GM19467 (cell line): Measurements from ENCODE around the gene RAP1GAP.

ENCODE experiments used
- ATAC-seq: cut with Tn5 transposase; IDR thresholded peaks from one replicate; pipeline ENCODE4 v1.9.1; 2021; ENCODE audit warnings: mild to moderate bottlenecking, moderate library complexity; ENCODE audit not compliant: unreplicated experiment

The RAP1GAP gene

DNA sequence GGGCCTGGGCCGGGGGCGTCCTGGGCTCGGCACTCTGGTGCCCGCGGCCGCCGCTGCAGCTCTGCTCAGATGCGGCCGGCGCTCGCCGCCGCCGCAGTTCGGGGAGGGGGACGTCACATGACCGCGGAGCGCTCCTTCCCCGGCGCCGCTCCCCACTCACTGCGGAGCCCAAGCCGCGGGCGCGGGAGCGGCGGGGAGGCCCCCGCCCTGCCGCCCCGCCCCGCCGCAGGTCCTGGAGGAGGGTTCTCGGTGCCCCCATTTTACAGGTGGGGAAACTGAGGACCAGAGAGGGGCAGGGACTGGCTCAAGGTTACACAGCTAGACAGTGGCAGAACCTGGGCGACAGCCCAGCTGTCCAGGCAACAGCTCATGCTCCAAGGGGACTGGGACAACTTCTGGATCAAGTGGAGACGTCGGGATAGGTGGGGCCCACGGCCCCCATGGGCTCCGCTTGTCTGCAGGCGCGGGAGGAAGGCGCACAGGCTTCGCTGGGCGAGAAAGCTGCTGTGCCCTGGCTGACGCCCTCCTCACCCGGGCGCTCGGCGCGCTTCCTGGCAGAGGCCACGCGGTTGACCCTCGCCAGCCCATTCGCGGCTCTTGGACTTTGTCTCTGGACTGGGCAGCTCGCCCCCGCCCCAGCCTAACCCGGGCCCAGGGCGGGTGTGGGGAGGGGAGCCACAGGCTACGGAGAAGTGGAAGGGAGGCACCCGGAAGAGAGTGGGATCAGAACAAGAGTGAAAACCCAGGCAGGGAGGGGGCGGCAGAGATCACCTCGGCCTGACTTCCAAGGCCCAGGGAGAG lies at the start of gene RAP1GAP:
Gene RAP1GAP, minus strand, starts transcription at position 100 of the 801 bp plus-strand sequence. CDS start 49,325 bp downstream, outside the sequence.
- ATAC-seq: no peak

DNA sequence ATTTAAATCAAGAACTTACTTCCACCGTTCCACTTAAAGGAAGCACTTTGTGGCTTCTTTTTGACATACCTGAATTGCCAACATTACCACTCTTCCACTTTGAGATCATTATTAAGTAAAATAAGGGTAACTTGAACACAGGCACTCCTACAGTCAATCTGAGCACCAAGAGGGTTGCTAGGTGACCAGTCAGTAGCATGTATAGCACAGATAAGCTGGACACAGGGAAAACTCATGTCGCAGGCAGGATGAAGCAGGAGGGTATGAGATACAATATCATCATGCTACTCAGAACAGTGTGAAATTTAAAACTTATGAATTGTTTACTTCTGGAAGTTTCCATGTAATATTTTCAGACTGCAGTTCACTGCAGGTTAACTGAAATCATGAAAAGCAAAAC lies 47.0 kb upstream of the RAP1GAP start:
- ATAC-seq: no peak

DNA sequence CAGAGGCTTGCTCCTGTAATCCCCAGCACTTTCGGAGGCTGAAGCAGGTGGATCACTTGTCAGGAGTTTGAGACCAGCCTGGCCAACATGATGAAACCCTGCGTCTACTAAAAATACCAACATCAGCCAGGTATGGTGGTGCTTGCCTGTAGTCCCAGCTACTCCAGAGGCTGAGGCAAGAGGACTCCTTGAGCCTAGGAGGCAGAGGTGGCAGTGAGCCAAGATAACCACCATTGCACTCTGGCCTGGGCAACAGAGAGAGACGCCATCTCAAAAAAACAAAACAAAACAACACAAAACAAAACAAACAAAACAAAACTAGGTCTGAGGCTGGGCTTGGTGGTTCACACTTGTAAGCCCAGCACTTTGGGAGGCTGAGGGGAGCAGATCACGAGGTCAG lies 38.7 kb upstream of the RAP1GAP start:
- ATAC-seq: no peak

DNA sequence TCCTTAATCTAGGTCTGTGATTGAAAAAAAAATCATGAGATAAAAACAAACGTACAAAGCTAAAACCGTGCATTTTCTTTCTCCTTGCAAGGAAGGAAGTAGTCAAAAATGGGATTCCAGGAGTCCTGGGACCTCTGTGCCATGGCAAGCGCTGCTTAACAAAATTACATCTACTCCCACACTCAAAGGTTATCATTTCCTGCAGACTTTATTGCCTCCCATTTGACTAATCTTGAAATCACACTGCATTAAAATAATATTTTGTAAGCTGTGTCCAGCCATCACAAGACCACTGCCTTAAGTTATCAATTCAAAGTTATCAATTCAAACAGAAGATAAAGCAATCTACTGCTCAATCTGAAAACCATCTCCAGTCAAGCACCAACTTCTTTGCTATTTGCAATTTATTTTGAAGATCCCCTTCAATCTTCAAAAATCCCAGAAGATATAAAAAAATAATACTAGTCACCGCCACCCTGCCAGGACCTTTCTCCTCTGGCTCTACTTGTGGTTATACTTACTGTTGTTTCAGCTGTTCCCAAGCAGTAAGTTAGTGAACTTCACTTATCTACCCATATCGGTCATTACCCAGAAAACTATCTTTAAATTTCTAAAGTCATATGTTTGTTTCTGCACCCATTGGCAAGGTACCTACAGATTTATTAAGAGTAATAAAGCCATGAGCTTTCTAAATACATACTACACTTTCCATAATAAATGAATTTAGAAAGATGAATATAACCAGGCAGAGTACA lies 38.1 kb upstream of the RAP1GAP start:
- ATAC-seq: no peak

DNA sequence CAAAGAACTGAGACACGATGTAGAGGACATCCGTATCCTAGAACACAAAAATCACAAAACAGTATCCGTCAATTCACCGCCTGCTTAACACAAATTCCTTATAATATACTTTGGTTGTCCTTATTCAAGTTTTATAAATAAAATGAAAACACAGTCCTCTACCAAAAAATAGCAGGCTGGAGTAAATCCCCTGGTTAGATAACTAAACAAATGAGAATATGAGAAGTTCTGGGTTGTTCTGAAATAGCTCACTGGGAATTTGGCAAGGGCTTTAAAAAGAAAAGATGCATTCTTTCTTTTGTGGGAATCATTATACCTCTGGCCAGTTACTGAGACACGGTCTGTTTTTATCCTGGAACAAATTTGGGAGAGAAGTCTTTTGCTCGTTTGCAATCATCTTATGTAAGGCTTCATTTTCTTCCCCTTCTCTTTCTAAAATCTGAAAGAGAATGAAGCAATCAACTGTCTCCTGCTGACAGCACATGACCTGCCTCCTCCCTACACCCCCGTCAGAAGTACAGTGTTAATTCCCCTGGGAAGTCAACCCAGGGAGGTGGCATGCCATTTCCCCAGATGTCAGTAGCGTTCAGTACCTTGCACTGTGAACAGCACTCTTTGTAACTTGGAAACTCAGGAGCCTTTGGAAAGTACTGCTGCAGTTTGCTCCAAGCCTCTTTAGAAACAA lies 37.1 kb upstream of the RAP1GAP start:
- ATAC-seq: no peak

DNA sequence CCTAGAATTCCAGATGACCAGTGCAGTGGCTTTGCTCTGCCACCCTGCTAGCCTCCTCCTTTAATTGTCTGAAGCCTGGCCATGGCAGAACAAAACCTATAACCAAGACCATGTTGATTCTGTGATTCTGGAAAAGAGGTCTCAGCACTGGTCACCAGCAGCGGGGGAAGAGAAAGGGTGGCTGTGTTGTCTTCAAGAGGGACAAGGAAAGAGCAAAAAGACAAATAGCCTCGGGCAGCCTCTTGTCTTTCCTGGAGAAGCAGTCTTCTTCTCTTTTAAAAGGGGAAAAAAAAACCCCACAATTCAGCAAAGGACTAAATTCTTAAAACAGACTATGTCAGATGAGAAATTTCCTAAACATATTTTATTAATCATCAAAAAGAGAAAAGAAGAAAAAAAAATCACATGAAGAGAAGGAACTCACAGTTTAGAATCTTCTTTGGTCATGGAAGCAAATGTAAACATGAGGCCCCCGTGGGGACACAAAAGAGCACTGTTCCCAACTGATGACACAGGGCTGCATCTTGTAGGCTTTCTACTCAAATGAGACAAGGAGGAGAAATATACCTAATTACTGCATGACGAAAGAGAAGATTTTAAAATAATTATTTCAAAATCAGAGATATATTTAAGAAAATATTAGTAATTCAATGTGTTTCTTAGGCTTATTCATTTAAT lies 36.3 kb upstream of the RAP1GAP start:
- ATAC-seq: no peak

DNA sequence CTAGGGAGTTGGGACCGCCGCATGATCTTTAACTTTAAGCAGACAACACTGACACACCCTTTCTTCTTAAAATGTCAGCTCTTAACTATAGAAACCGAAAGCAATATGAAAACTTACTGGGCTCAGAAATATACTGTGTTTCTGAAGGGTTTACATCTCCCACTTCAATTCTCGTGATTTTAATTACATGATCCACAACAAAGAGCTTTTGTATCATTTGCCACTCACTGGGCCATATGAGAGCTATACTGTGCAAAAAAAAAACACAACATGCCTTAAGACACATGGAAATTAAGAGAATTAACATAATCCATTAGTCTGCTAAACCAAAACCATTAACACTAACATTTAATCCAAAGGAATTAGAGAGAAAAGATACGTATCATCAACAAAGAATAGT lies 35.0 kb upstream of the RAP1GAP start:
- ATAC-seq: no peak

DNA sequence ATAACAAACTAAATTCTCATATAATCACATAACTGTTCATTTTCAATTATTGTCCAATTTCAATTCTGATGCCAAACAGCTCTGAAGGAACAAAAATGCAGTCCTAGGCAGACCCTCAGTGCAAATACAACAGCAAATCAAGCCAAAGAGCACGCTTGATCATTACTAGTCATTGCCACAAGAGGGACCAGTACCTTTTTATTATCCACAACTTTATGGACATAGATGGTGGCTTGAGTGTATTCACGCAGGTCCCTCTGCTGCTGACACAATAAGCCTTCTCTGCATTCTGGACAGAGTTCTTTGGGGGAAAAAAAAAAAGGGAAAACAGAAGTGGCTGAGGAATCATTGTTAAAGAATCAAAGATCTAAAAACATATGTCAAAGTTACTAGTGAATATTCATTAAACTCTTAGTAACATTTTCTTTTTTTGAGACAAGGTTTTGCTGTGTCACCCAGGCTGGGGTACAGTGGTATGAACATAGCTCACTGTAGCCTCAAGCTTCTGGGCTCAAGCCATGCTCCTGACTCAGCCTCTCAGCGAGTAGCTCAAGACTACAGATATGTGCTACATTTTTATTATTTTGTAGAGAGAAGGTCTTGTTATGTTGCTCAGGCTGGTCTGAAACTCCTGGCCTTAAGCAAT lies 34.3 kb upstream of the RAP1GAP start:
- no peak for ATAC-seq

DNA sequence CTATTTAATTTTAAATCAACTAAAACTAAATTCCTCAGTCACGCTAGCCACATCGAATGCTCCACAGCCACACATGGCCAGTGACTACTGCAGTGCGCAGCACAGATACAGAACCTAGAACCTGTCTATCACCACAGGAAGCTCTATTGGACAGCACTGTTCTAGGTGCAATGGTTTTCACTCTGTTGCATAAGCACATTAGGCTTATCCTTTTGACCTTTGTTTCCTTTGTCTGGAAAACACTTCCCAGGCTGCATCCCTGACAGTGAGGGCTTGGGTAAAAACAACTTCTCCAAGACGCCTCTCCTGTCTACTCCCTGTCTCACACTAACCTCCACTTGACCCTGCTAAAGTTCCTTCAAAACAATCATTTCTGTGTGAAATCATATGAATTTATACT lies 33.6 kb upstream of the RAP1GAP start:
- no peak for ATAC-seq

DNA sequence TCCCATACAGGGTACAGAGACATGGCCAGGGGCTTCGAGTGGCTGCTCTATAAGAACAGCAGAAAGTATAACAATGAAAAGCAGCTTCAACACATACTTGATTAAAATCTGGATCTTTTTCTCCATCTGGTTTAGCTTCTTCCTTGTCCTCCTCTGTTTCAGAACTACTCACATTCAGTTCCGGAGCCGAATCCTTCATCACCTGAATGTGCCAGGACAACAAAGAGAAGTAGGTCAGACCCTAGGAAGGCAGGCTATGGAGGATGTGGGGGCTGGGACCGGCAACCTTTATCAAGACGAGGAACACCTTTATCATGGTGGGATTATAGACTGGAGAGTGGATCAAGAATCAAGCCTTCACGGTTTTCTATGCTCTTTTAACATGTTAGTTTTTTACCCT lies 32.2 kb upstream of the RAP1GAP start:
- ATAC-seq: no peak

DNA sequence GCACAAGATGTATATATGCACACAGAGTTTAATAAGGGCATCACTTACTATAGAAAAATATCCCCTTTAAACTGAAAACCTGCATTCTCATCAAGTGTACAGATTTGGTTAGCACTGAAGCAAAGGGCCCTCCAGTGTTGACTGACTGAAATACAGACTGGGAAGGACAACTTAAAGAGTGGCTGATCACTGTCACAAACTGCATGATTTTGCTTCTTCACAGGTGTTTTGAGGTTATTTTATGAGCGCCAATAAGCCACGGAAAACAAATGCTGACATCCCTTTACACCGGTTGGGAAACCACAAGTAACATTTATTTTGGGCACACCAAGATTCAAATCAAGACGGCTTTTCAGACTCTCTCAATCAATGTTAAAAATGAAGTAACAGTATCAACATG lies 30.9 kb upstream of the RAP1GAP start:
- no peak for ATAC-seq

DNA sequence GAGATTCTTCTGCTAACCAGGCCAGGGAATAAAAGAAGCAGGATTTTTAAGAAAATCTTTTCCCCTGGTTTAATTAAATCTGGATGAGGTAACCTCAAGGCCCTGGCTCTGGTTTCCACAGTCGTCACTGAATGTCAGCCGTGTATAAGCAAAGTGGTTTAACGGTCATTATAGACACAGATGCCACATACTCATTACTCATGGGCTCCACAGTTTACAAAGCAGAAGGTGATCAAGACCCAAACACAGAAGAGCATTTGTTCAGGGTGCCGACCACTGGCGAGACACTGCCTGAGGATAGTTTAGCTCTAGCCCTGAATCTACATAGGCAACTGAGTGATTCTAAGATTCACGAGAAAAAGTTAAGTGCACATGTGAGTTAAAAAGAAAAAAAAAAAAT lies 27.8 kb upstream of the RAP1GAP start:
- no peak for ATAC-seq

DNA sequence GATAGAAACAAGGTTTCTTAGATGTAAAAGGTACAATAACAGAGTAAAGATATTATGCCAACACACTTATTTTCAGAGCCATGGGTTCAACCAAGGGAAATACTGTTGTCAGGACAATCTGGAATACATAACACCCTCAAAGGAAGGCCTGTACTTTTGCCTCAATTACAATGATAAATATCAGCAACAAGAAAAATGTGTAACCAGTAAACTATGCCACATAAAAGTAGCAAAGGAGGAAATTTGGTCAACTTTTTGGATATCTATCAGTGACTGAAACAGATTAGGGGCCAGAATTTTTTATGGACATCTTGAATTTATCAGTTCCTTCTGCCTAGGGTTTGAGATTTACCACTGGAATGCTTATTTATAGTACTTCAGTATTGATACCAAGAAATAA lies 24.6 kb upstream of the RAP1GAP start:
- ATAC-seq: no peak

DNA sequence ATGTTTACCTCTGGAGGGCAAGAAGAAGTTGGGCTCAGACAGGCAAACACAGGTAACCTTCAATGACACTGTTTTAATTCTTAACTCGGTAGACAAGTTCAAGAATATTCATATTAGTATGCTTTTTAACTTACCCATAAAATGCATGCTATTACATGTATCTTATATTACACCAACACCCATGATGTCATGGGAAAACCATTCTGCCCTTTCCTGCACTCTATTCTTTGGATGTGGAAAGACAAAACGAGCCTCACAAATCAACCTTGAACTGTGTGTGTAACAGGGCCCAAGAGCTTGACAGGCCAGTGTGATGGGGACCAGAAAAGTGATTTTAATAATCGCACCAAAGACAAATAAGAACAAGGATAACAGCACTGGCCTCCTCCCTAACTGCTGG lies 22.6 kb upstream of the RAP1GAP start:
- ATAC-seq: no peak

DNA sequence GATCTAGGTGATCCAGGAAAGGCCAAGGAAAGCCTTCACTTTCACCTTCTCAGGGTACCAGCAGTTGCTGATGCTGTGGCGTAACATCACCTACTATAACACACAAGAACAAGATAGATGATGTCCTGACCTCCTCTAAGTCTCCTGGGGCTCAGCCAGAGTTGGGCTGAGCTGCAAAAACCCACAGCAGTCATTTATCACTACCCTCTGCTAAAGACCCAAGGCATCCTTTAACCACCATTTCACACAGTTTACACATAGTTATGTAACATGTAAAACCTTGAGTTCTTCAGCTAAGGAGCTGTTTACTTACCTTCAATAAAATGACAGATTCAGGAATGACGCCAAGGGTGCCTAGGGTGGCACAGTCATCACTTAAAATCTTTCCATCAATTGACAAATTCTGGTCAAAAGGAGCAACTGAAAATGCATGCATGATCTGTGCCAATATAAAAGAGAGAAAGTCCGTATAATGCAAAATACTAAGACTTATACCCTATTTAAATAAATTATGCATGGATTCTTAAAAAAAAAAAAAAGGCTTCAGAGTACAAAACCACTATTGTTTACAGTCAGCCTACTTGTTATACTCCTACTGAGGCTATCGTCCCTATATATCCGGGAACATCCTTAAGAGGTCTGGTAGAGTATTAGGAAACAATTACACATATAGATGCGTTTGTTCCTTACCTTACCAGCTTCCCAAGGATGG lies 20.7 kb upstream of the RAP1GAP start:
- ATAC-seq: no peak

DNA sequence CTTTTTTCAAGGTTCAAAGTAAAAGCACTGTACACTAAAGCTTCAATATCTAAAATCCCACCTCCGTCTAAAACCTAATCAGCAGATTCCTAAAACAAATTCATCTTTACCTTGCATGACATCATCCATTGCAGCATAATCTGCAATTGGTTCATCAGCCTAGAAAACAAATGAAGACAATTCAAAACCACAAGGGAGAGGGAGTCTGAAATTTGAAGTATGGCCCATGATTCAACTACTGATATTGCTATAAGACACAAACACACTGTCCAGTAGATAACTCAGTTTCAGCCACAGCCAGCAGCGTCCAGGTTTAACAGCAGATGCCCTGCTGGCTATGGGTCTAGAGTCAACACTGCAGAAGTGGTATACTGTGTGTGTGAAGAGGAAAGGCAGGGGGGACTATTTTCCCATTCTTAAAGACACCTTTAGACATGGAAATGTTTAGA lies 17.9 kb upstream of the RAP1GAP start:
- ATAC-seq: no peak

DNA sequence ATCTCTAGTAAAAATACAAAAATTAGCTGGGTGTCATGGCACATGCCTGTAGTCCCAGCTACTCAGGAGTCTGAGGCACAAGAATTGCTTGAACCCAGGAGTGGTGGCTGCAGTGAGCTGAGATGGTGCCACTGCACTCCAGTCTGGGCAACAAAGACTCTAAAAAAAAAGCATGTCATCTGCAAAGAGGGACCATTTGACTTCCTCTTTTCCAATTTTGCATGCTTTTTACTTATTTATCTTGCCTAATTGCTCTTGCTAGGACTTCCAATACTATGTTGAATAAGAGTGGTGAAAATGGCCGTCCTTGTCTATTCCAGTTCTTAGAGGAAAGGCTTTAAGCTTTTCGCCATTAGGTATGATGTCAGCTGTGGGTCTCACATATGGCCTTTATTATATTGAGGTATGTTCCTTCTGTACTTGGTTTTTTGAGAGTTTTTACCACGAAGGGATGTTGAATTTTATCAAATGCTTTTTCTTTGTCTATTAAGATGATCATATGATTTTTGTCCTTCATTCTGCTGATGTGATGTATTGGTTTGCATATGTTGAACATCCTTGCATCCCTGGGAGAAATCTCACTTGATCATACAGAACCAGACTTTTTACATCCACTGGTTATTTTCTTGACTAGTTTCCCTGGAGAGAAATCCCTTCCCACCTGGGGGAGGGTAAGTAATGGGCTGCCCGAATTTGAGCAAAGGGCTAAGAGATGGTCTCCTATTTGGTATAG lies 17.0 kb upstream of the RAP1GAP start:
- no peak for ATAC-seq

DNA sequence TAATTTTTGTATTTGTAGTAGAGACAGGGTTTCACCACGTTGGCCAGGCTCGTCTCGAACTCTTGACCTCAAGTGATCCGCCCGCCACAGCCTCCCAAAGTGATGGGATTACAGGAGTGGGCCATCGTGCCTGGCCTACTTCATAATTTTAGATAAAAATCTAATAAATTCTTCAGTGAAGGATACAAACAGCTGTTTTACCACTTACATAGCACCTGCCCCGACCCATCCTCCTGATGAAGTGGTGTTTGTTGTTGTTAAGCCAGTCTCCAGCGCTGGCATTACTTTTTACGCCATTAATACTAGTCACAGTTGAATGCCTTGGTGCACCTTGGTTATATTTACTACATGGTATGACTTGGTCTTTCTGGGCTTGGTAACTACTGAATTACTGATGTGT lies 12.3 kb upstream of the RAP1GAP start:
- ATAC-seq: no peak

DNA sequence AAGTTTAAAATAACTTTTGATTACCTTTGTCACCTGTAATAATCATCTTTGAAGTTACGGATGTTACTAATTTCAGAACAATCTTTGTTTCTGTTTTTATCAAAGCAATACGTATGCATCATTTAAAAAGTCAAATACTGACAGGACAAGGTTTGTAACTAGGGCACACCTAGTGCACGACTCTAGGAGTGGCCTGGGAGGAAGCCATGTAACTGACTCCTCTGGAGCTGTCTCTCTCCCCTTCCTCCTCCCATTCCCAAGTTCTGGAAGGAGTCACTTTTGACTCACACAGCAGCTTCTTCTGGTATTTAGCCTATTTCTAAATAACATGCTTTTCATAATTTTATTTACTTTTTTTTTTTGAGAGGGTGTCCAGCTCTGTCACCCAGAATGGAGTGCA lies 11.8 kb upstream of the RAP1GAP start:
- ATAC-seq: no peak
